Stimulated activated naive CD8-positive, alpha-beta T cell treated with anti-CD3 and anti-CD28 coated beads, Interleukin-15, Interleukin-2, amounts not matched to agents 100 ng/mL and 50 ng/mL, for 24 hours (primary cell): Measurements from ENCODE around the gene XRRA1.
"Not testable (repeated sequence)": the region's sequence is repeated elsewhere in the genome, so short reads cannot be mapped to it uniquely, and the experiment has no call there.

ENCODE experiments used
- H3K27ac Mint-ChIP-seq: one replicate; pipeline ENCODE4 v1.8.0; 2021; ENCODE audit warnings: mild to moderate bottlenecking, mixed read lengths
- H3K27me3 Mint-ChIP-seq: one replicate; pipeline ENCODE4 v1.8.0; 2021; ENCODE audit warnings: mixed read lengths
- H3K36me3 Mint-ChIP-seq: one replicate; pipeline ENCODE4 v1.8.0; 2021; ENCODE audit warnings: low read depth, mixed read lengths
- H3K4me1 Mint-ChIP-seq: one replicate; pipeline ENCODE4 v1.8.0; 2021; ENCODE audit warnings: low read depth, mixed read lengths
- H3K4me3 Mint-ChIP-seq: one replicate; pipeline ENCODE4 v1.8.0; 2021; ENCODE audit warnings: mild to moderate bottlenecking, mixed read lengths
- H3K9me3 Mint-ChIP-seq: one replicate; pipeline ENCODE4 v1.8.0; 2021; ENCODE audit warnings: mixed read lengths

The XRRA1 gene

DNA sequence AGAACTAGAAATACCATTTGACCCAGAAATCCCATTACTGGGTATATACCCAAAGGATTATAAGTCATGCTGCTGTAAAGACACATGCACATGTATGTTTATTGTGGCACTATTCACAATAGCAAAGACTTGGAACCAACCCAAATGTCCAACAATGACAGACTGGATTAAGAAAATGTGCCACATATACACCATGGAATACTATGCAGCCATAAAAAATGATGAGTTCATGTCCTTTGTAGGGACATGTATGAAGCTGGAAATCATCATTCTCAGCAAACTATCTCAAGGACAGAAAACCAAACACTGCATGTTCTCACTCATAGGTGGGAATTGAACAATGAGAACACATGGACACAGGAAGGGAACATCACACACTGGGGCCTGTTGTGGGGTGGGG lies 55.9 kb downstream of the XRRA1 start:
- Mint-ChIP-seq H3K9me3 (peaks cover 38% of the 10 kb centered on the region), H3K36me3 (peaks cover 59% of the 10 kb centered on the region)
- not testable (repeated sequence) for H3K4me1 Mint-ChIP-seq, H3K4me3 Mint-ChIP-seq, H3K27ac Mint-ChIP-seq, H3K27me3 Mint-ChIP-seq

DNA sequence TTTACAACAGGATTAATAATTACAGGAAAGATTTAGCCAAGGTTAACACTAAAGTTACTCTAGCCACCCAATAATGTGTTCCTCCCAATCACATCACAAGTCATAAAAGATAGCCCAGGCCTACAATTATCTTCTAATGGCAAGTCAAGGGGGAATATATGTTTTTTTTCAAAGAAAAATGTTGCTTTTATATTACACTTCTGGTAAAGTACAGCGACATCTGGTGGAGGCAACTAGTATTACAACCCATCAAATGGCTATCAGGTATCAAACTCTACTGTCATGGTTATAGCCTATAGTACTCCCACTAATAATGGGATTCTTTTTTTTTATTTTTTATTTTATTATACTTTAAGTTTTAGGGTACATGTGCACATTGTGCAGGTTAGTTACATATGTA lies 71.8 kb downstream of the XRRA1 start:
- H3K4me1 Mint-ChIP-seq, result no peaks in the 10 kb centered on the region
- no peak overlapping the region for H3K4me3 Mint-ChIP-seq
- H3K27ac Mint-ChIP-seq, result no peak overlapping the region
- H3K9me3 Mint-ChIP-seq, result peaks cover 22% of the 10 kb centered on the region
- peaks cover 47% of the 10 kb centered on the region for H3K36me3 Mint-ChIP-seq
- H3K27me3 Mint-ChIP-seq, result no peaks in the 10 kb centered on the region

DNA sequence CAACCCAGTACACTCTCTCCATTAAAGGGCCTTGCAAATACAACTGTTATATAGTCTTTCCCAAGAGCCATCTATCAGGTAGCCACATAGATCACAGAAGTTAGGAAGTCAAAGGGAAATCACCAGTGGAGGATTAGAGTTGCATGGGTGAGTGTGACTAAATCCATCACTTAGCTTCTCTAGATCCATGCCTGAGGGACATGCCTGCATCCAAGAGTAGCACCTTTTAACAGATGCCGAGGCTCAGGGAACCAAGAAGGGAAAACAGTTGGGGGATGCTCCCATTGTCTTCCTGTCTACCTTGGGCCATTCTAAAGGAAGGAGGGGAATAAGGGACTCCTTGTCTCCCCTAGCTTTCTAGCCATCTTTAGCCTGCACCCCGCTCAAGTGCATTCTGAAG lies 77.9 kb downstream of the XRRA1 start:
- H3K4me3 Mint-ChIP-seq, result no peak overlapping the region
- no peaks in the 10 kb centered on the region for H3K4me1 Mint-ChIP-seq
- no peak overlapping the region for H3K27ac Mint-ChIP-seq
- H3K27me3 Mint-ChIP-seq, result no peaks in the 10 kb centered on the region
- H3K9me3 Mint-ChIP-seq, result peaks cover 52% of the 10 kb centered on the region
- peaks cover 91% of the 10 kb centered on the region for H3K36me3 Mint-ChIP-seq

DNA sequence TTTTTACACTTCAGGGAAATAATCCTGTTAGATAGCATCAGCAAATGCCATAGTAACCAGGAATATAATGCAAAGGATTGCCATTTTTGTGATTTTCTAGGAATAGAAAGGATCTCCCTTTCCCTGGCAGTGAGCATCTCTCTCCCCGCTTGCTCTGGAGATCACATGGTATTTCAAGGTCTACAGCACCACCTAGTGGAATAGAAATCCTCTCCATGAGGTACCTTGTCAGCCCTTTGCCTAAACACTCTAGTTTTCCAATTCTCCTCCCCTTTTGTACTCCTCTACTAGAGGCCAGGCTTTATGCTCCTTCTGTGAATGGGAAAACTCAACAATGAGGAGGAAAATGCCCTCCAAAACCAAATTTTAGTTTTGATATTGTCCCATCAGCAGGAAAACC lies 78.4 kb downstream of the XRRA1 start:
- H3K4me1 Mint-ChIP-seq, result no peaks in the 10 kb centered on the region
- no peak overlapping the region for H3K4me3 Mint-ChIP-seq
- peaks cover 49% of the 10 kb centered on the region for H3K9me3 Mint-ChIP-seq
- peaks cover 91% of the 10 kb centered on the region for H3K36me3 Mint-ChIP-seq
- no peaks in the 10 kb centered on the region for H3K27me3 Mint-ChIP-seq
- no peak overlapping the region for H3K27ac Mint-ChIP-seq

DNA sequence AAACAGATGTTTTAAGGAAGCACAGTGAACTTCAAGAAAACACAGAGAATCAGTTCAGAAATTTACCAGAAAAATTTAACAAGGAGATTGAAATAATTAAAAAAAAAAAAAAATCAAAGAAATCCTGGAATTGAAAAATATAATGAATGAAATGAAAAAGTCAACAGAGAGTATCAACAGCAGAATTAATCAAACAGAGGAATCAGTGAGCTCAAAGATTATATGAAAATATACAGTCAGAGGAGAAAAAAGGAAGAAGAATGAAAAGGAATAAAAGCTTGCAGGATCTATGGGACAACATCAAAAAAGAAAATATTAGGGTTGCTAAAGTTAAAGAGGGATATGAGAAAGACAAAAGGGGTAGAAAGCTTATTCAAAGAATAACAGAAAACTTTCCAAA lies 82.3 kb downstream of the XRRA1 start:
- Mint-ChIP-seq H3K27ac (no peak overlapping the region), H3K4me3 (no peak overlapping the region), H3K4me1 (no peaks in the 10 kb centered on the region), H3K36me3 (peaks cover 97% of the 10 kb centered on the region), H3K27me3 (no peaks in the 10 kb centered on the region), H3K9me3 (peaks cover 50% of the 10 kb centered on the region)

DNA sequence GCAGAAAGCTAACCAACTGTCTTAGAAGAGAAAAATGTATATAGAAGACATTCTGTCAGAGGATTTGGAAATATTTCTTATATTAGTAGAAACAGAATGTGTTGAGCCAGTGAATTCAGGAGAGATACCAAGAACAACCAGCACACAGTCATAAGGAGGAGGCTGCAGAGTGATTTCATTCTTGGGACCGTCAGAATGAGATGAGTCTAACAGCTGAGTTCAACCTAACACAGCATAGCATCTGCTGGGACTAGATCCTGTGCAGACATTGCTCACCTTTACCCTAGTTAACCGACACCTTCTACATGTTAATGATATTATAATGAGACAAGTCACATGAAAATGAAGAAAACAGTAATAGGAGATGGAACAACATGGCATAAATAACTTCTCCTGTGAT lies 85.5 kb downstream of the XRRA1 start:
- peaks cover 97% of the 10 kb centered on the region for H3K36me3 Mint-ChIP-seq
- H3K4me3 Mint-ChIP-seq, result no peak overlapping the region
- H3K27ac Mint-ChIP-seq, result no peak overlapping the region
- H3K27me3 Mint-ChIP-seq, result no peaks in the 10 kb centered on the region
- no peaks in the 10 kb centered on the region for H3K4me1 Mint-ChIP-seq
- H3K9me3 Mint-ChIP-seq, result peaks cover 42% of the 10 kb centered on the region

DNA sequence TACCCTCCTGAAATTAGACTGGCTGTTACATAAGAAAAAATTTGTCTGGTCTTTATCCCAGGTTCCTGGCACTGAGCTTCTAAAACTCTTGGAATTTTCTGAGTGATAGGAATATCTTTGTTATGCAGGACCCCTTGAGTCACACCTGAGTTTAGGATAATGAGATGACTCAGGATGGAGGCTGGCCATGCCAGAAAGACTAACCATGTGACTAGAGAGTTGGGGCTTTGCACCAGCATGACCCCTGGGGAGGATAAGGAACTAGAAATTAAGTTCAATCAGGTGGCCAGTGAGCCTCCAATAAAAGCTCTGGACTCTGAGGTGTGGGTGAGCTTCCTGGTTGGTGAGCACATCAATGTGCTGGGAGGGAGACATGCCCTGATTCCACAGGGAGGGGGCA lies 88.1 kb downstream of the XRRA1 start:
- Mint-ChIP-seq H3K36me3 (peaks cover 91% of the 10 kb centered on the region), H3K27me3 (no peaks in the 10 kb centered on the region), H3K4me3 (no peak overlapping the region), H3K4me1 (no peaks in the 10 kb centered on the region), H3K9me3 (peaks cover 25% of the 10 kb centered on the region), H3K27ac (no peak overlapping the region)

DNA sequence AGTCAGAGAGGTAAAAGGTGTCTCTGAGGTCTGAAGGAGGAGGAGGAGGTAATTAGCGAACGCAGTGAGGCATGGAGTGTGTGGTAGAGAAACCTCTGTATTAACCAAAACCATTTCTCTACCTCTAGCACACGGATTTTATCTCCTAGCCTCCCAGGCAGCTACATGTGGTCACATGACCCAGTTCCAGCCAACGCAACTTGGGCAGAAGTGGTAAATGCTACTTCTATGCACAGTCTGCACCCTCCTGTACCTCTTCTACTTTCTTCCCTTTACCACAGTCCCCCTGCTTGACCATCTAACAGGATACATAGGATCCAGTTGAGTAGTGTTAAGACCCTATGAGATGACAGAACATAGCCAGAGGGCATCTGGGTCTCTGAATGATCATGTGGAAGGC lies 95.7 kb downstream of the XRRA1 start:
- H3K36me3 Mint-ChIP-seq, result peaks cover 61% of the 10 kb centered on the region
- no peaks in the 10 kb centered on the region for H3K4me1 Mint-ChIP-seq
- no peaks in the 10 kb centered on the region for H3K9me3 Mint-ChIP-seq
- H3K27ac Mint-ChIP-seq, result no peak overlapping the region
- H3K27me3 Mint-ChIP-seq, result no peaks in the 10 kb centered on the region
- H3K4me3 Mint-ChIP-seq, result no peak overlapping the region

DNA sequence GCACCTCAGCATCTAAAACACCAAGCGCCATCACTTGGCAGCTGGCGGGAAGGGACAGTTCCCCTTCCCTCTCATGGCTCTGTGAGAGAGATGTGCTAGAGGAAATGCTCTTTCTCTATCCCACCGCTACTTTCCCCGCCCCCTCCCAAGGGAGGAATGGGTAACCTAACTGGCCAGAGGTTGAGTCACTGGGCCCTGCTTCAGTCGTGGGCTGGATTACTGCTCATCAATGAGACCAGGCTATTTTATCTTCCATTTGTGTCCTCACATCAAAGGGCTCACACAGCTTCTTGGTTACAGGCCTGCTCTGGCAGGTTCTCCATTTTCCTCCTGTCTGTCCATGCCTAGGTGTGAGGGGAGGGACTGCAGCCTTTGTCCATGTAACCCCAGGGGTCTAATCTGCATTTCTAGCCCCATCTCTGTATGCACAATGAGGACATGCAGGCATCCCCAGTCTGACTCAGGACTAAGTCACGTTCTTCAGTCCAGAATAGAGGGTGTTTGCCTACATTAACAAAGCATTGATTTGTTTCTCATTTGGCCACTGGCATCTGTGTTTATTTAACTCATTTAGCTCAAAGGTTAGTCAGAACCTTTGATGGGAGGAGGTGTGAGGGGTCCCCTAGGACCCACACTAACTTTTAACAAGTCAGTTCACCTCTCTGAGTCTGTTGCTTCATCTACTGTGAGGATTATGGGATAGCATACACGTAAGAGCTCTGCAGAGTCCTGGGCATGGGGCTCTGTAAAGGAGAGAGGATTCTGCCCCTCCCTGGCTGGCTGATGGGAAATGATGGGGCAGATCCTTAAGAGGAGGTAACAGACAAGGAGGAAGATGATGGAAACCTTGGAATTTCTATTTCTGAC lies 99.1 kb downstream of the XRRA1 start:
- H3K27me3 Mint-ChIP-seq, result no peaks in the 10 kb centered on the region
- peaks cover 14% of the 10 kb centered on the region for H3K4me1 Mint-ChIP-seq
- no peaks in the 10 kb centered on the region for H3K9me3 Mint-ChIP-seq
- no peak overlapping the region for H3K4me3 Mint-ChIP-seq
- H3K27ac Mint-ChIP-seq, result no peak overlapping the region
- peaks cover 60% of the 10 kb centered on the region for H3K36me3 Mint-ChIP-seq

DNA sequence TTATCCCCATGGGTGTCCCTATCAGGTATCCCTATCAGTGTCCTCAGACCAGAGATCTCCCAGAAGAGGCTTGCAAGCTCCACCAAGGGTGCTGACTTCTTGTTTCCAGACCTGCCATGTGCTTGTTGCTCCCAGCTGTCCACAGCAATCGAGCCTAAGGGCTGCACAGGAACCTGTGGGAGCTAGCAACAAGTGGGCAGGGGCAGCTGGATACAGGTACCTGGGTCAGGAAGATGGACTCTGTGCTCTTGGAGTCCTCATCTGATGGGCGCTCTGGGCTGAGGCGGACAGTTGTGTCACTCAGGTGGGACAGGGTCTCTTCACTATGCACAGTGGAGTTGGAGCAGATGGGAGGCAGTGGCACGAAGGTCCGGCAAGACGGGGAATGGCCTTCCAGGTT lies 101.0 kb downstream of the XRRA1 start:
- no peak overlapping the region for H3K27ac Mint-ChIP-seq

DNA sequence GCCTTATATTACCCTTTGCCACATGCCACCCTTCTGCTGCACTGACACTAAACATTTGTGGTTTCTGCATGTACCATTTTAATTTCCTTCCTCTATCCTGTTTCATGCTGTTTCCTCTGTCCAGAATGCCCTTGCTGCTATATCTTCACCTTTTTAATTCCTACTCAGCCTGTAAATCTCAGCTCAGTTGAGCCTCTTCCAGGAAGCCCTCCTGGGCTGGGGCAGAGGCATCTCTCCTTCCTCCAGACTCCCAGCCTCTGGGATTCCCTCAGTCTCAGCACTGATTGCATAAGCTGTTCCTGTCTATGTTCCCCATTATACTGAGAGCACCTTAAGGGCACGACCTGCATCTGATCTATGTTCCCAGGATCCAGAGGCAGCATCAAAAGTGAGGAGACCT lies 101.5 kb downstream of the XRRA1 start:
- Mint-ChIP-seq H3K9me3 (no peaks in the 10 kb centered on the region), H3K27me3 (no peaks in the 10 kb centered on the region), H3K27ac (no peak overlapping the region), H3K4me3 (no peak overlapping the region), H3K4me1 (peaks cover 14% of the 10 kb centered on the region), H3K36me3 (peaks cover 58% of the 10 kb centered on the region)

More for the DNA sequence above, 101.0 kb downstream of the XRRA1 start:
- Mint-ChIP-seq H3K4me3 (no peak overlapping the region), H3K36me3 (peaks cover 60% of the 10 kb centered on the region), H3K27me3 (no peaks in the 10 kb centered on the region), H3K4me1 (peaks cover 14% of the 10 kb centered on the region), H3K9me3 (no peaks in the 10 kb centered on the region)

DNA sequence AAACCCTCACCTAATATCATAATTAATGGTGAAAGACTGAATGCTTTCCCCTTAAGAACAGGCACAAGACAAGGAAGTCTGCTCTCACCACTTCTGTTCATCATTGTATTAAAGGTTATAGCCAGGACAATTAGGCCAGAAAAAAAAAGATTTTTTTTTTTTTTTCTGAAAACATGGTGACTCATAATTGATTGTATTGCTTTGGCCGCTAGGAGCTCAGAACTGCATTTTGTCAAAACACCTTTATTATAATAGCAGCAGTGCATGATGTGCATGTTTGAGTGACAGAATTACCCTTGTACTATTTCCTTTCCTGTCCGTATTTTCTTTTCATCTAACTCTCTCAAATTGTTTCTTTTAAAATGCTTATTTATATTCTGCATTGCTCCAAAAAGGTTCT lies 102.1 kb downstream of the XRRA1 start:
- Mint-ChIP-seq H3K36me3 (peaks cover 59% of the 10 kb centered on the region), H3K4me3 (no peak overlapping the region), H3K4me1 (peaks cover 14% of the 10 kb centered on the region), H3K9me3 (no peaks in the 10 kb centered on the region), H3K27ac (no peak overlapping the region), H3K27me3 (no peaks in the 10 kb centered on the region)

DNA sequence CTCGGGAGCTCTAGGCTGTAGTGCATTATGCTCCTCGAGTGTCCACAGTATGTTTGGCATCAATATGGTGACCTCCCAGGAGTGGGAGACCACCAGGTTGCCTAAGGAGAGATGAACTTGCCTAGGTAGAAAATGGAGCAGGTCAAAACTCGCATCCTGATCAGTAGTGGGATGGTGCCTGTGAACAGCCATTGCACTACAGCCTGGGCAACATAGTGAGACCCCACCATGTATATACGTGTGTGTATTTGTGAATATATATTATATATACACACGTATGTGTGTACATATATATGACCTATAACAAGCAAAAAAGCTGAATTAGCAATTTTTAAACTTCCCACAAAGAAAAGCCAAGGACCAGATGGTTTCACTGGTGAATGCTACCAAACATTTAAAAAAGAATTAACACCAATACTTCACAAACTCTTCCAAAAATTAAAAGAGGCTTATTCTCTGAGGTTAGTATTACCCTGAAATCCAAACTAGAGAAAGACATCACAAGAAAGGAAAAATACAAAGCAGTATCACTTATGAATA lies 102.8 kb downstream of the XRRA1 start:
- H3K36me3 Mint-ChIP-seq, result peaks cover 59% of the 10 kb centered on the region
- no peak overlapping the region for H3K27ac Mint-ChIP-seq
- no peak overlapping the region for H3K4me3 Mint-ChIP-seq
- H3K27me3 Mint-ChIP-seq, result no peaks in the 10 kb centered on the region
- H3K9me3 Mint-ChIP-seq, result no peaks in the 10 kb centered on the region
- H3K4me1 Mint-ChIP-seq, result peaks cover 14% of the 10 kb centered on the region

DNA sequence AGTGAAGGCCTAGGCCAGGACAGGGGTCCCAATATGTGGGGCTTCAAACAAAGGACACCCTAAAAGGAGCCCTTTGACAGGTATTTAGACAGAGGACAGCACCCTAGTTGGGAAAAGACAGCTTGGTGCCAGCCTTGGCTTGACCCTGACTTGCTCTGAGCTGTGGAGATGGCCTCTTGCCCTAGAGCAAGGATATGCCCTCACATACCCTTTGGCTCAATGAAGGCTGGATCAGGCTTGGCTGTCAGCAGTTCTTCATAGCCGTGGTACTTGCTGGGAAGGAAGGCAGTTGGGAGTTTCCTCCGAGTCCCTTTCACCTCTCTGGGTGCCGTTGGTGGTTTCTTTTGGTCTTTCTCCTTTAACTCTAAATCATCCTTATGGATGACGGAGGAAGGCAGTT lies 104.0 kb downstream of the XRRA1 start:
- peaks cover 14% of the 10 kb centered on the region for H3K4me1 Mint-ChIP-seq
- no peaks in the 10 kb centered on the region for H3K9me3 Mint-ChIP-seq
- H3K36me3 Mint-ChIP-seq, result peaks cover 59% of the 10 kb centered on the region
- no peak overlapping the region for H3K27ac Mint-ChIP-seq
- no peaks in the 10 kb centered on the region for H3K27me3 Mint-ChIP-seq
- no peak overlapping the region for H3K4me3 Mint-ChIP-seq

DNA sequence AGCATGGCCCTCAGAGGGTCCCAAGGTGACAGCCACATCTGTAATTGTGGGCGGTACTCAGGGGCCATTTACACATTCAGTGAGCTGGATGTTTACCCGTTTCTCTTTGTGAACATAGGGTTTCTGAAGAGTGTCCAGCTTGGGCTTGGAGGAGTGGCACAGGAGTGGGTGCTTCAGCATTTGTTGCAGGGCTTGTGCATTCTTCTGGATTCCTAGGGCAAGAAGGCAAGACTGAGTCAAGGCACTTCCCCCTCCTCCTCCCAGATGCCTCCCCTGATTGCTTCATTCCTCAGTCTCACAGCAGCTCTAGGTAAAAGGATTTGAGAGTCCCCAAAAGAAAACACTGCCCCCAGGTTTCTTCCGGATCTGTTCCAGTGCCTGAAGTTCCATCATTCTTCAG lies 104.8 kb downstream of the XRRA1 start:
- no peak overlapping the region for H3K27ac Mint-ChIP-seq
- H3K4me1 Mint-ChIP-seq, result peaks cover 14% of the 10 kb centered on the region
- H3K36me3 Mint-ChIP-seq, result peaks cover 57% of the 10 kb centered on the region
- H3K27me3 Mint-ChIP-seq, result no peaks in the 10 kb centered on the region
- H3K4me3 Mint-ChIP-seq, result no peak overlapping the region
- no peaks in the 10 kb centered on the region for H3K9me3 Mint-ChIP-seq

DNA sequence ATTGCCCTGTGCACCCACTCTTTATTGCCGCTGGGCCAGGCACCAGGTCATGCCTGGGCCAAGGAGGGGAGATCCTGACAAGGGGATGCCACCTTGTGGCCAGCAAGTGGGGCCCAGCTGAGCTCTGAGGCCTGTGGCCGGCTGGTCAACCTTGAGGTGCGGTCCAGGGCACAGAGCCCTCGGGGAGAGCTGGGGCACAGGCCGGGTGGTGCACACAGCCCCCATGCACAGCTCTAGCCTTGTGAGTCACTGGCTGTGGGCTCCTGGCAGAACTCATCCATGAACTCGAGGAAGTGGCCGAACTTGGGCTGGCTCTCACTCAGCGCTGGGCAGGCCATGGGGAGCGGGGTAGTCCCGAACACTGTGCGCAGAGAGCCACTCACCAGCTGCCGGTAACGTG lies 105.9 kb downstream of the XRRA1 start:
- Mint-ChIP-seq H3K9me3 (no peaks in the 10 kb centered on the region), H3K4me3 (no peak overlapping the region), H3K4me1 (peaks cover 14% of the 10 kb centered on the region), H3K36me3 (peaks cover 51% of the 10 kb centered on the region), H3K27me3 (no peaks in the 10 kb centered on the region), H3K27ac (no peak overlapping the region)
